Epithelial cell of esophagus (primary cell): Measurements from ENCODE around the gene LSG1.

Experiments
- DNase-seq: peaks from one replicate; pipeline ENCODE4 v3.0.0; 2010; ENCODE audit warnings: low read depth
- H3K4me3 ChIP-seq: 2 replicates; pipeline ENCODE4 v1.5.1; 2011; ENCODE audit warnings: mild to moderate bottlenecking, low read length, control low read depth
- CTCF ChIP-seq: IDR thresholded peaks from 2 replicates; pipeline ENCODE4 v1.5.1; 2011; ENCODE audit warnings: low read depth, mild to moderate bottlenecking, low read length, control low read depth, inconsistent platforms; ENCODE audit not compliant: insufficient read depth; ENCODE audit errors: missing control alignments

The LSG1 gene

GRCh38 chr3:194604126-194604525 lies 67.9 kb downstream of the LSG1 start:
- H3K4me3 ChIP-seq: no peak overlapping the region
- no peak for TF ChIP-seq CTCF
- no peak for DNase-seq

- no peak for DNase-seq
- no peak overlapping the region for H3K4me3 ChIP-seq
- TF ChIP-seq CTCF: no peak
Observed at GRCh38 chr3:194602669-194603171, 69.3 kb downstream of the LSG1 start.

GRCh38 chr3:194598771-194599557 lies 73.0 kb downstream of the LSG1 start:
- H3K4me3 ChIP-seq: no peak overlapping the region
- DNase-seq: no peak
- TF ChIP-seq CTCF: no peak

GRCh38 chr3:194596906-194597305 lies 75.1 kb downstream of the LSG1 start:
- no peak overlapping the region for H3K4me3 ChIP-seq
- TF ChIP-seq CTCF: no peak
- no peak for DNase-seq

- peak; percentile 35 for TF ChIP-seq CTCF
- no peak overlapping the region for H3K4me3 ChIP-seq
- DNase-seq: peak; percentile 98
Observed at GRCh38 chr3:194592798-194593752, 78.9 kb downstream of the LSG1 start.
